Loucy (cell line): Measurements from ENCODE around the gene ESR1.

ENCODE experiments used
- CTCF ChIP-seq: fragments of 200-600 bp; sonication (generic); conservative IDR thresholded peaks from 2 replicates; pipeline ENCODE4 v1.5.1; 2014; ENCODE audit warnings: mild to moderate bottlenecking, antibody characterized with exemption, low read length
- EZH2phosphoT487 ChIP-seq: fragments of 200-600 bp; IDR thresholded peaks from 2 replicates; pipeline ENCODE4 v1.6.1; 2018; ENCODE audit warnings: antibody characterized with exemption, mild to moderate bottlenecking, moderate library complexity, borderline replicate concordance

GRCh38 chr6:151796842-151797530 is 10.5 kb upstream of the ESR1 start:
- TF ChIP-seq CTCF (no peak), EZH2phosphoT487 (no peak)
